LNCaP clone FGC (cell line): ENCODE results near the gene LBH.
"Not testable (repeated sequence)": the region's sequence is repeated elsewhere in the genome, so short reads cannot be mapped to it uniquely, and the experiment has no call there.

Experiments
- DNase-seq: peaks from one replicate; pipeline ENCODE4 v3.0.0-alpha.2; 2011; ENCODE audit warnings: low read depth
- H3K4me3 ChIP-seq: 2 replicates; pipeline ENCODE4 v1.5.1; 2011; ENCODE audit warnings: mild to moderate bottlenecking, low read depth, low read length, control low read depth
- TF ChIP-seq, protein P1 (sequence below): IDR thresholded peaks from 2 replicates; pipeline ENCODE4 v1.5.1; 2012; ENCODE audit warnings: mild to moderate bottlenecking; ENCODE audit not compliant: control insufficient read depth, insufficient read depth; ENCODE audit errors: extremely low read depth

The LBH gene

DNA sequence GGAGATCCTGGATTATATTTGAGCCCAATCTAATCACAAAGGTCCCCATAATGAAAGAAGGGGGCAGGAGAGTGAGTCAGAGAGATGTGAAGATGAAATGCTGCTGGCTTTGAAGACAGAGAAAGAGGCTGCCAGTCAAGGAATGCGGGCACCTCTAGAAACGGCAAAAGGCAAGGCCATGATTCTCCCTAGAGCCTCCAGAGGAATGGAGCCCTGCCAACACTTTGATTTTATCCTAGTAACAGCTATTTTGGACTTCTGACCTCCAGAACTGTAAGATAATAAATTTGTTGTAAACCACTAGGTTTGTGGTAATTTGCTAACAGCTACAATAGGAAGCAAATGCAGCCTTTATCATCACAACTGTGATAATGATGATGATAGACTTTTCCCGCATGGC, 32.9 kb downstream of the LBH start:
- DNase-seq, result no peak
- H3K4me3 ChIP-seq, result no peak overlapping the region
- TF ChIP-seq, protein P1, sequence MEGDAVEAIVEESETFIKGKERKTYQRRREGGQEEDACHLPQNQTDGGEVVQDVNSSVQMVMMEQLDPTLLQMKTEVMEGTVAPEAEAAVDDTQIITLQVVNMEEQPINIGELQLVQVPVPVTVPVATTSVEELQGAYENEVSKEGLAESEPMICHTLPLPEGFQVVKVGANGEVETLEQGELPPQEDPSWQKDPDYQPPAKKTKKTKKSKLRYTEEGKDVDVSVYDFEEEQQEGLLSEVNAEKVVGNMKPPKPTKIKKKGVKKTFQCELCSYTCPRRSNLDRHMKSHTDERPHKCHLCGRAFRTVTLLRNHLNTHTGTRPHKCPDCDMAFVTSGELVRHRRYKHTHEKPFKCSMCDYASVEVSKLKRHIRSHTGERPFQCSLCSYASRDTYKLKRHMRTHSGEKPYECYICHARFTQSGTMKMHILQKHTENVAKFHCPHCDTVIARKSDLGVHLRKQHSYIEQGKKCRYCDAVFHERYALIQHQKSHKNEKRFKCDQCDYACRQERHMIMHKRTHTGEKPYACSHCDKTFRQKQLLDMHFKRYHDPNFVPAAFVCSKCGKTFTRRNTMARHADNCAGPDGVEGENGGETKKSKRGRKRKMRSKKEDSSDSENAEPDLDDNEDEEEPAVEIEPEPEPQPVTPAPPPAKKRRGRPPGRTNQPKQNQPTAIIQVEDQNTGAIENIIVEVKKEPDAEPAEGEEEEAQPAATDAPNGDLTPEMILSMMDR, result no peak

- no peak for DNase-seq
- TF ChIP-seq, protein P1, result no peak
Observed at GRCh38 chr2:30265052-30266015, 34.0 kb downstream of the LBH start.

GRCh38 chr2:30266051-30266621, 34.8 kb downstream of the LBH start:
- TF ChIP-seq, protein P1, result no peak
- no peak for DNase-seq
- H3K4me3 ChIP-seq, result no peak overlapping the region

More at GRCh38 chr2:30265052-30266015, 34.0 kb downstream of the LBH start:
- no peak overlapping the region for H3K4me3 ChIP-seq

DNA sequence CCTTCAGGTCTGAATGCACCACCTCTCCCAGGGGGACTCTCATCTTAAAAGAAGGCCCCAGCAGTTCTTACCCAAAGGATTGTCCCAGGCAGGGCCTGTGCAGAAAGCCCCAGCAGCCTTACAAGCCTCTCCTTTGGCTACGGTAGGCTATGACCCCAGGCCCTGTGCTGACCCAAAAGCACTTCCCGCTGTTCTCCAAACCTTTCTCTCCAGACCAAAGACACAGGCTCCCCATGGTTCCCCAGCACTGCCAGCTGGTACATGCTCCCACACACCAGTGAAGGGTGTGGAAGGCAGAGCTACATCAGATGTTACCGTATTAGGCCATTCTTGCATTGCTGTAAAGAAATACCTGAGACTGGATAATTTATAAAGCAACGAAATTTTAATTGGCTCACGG, 35.4 kb downstream of the LBH start:
- TF ChIP-seq, protein P1, result no peak
- H3K4me3 ChIP-seq, result no peak overlapping the region
- DNase-seq, result no peak

DNA sequence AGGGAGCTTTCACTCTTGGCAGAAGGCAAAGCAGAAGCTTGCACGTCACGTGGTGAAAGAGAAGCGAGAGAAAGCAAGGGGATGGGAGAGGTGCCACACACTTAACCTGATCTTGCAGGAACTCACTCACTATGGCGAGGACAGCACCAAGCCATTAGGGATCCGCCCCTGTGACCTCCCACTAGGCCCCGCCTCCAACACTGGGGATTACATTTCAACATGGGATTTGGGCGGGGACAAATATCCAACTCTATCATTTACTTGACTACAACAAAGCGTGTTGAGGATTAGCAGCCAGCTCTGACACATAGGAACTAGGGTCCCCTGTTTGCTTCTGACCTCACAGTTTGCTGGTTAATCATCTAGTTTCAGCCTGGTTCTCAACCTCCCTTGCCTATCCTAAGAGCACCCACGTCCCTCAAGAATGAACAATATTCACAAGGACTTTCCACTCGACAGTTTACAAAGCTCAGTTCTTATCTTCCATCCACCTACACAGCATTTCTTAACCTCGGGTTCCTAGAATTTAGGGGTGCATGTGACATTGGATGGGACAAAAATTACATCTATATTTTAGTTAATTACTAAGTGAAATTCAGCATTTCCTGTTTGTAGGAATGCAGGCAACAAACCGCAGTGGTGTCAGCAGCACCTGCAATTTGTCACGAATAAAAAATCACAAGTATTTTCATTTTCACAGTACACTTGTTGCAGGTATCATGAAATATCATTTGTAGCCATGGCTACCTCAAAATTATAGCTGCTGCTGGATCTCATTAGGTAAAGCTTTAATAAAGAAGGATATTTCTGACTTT, 36.0 kb downstream of the LBH start:
- TF ChIP-seq, protein P1, result no peak
- no peak overlapping the region for H3K4me3 ChIP-seq
- DNase-seq, result no peak

DNA sequence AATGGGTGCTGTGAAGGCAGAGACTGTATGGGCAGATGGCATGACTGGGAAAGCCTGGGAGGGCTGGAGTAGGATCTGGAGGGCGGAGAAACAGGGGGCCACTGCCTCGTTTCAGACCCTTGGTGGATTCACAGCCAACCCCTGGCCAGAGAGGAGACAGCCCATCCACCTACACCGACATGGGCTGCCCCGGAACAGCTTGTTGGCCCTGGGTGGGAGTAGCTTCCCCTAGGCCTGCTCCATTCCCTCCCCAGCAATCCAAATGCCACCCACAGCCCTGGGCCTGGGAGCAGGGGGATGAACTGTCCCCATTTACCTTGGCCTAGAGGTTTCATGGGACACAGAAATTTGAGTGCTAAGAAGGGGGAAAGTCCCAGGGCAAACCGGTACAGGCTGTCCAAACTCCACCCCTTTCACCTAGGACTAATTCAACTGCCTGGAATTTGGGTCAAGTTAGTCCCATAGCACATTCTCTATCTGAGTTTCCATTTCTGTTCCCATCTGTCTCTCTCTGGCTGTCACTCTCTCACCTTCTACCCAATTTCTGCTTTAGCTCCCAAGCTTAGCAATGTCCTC, 37.0 kb downstream of the LBH start:
- TF ChIP-seq, protein P1, result no peak
- DNase-seq, result no peak

GRCh38 chr2:30269114-30269770, 37.9 kb downstream of the LBH start:
- H3K4me3 ChIP-seq, DNase-seq: not testable (repeated sequence)

More for the DNA sequence above, 37.0 kb downstream of the LBH start:
- H3K4me3 ChIP-seq, result no peak overlapping the region
